ENCODE results near the gene HTR3E. TPM values are rescaled to one million over a fixed set of nuclear protein-coding genes. Genes with fewer than 3 reads are reported as not detected.

HTR3E gene, protein sequence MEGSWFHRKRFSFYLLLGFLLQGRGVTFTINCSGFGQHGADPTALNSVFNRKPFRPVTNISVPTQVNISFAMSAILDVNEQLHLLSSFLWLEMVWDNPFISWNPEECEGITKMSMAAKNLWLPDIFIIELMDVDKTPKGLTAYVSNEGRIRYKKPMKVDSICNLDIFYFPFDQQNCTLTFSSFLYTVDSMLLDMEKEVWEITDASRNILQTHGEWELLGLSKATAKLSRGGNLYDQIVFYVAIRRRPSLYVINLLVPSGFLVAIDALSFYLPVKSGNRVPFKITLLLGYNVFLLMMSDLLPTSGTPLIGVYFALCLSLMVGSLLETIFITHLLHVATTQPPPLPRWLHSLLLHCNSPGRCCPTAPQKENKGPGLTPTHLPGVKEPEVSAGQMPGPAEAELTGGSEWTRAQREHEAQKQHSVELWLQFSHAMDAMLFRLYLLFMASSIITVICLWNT
- not detected for total RNA-seq

GRCh38 chr3:184096811-184097383 is at the start of gene HTR3E:
HTR3E (plus strand) TSS chr3:184097064; CDS start chr3:184097530, 466 bp downstream.
- Histone ChIP-seq H3K36me3 (no peaks in the 10 kb centered on the region), H3K27me3 (no peaks in the 10 kb centered on the region), H3K4me3 (no peak within 1 kb of the TSS), H3K9me3 (peaks cover 0 to 10% of the 10 kb centered on the region in 2 donors), H3K4me1 (no peaks in the 10 kb centered on the region), H3K27ac (no peak within 1 kb of the TSS)
- intact Hi-C loops (cut with DNase I; ENCODE audit: low total_unique reads) = no loop called here
- no peak for DNase-seq
- no peak for TF ChIP-seq POLR2A (IDR thresholded peaks at IDR 0.05)
- TF ChIP-seq CTCF (IDR thresholded peaks at IDR 0.05) = no peak

DNA sequence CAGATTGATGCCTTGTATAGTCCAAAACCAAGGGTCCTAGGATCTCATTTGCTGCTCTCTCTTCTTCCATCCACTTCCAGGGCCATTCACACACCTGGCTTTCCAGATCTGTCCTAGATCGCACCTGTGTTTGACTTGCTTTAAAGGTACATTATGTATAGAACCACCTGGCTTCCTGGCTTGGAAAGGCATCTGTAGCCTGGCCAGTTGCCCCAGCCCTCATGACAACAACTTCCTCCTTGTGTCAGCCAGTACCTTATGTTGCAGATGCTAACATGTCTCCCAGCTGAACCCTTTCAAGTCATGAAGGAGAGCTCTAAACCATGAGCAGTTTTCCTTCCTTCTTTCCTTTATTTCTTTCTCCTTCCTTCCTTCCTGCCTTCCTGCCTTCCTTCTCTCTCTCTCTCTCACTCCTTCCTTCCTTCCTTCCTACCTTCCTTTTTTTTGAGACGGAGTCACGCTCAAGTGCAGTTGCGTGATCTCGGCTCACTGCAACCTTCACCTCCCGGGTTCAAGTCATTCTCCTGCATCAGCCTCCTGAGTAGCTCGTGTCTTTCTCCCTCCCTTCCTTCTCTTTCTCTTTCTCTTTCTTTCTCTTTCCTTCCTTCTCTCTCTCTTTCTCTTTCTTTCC is 46.5 kb upstream of the HTR3E start:
- no peaks in the 10 kb centered on the region for H3K9me3 ChIP-seq
- intact Hi-C loops (cut with DNase I; ENCODE audit: low total_unique reads) = no loop called here
- no peak overlapping the region for H3K27ac ChIP-seq
- H3K27me3 ChIP-seq = no peaks in the 10 kb centered on the region
- DNase-seq = no peak
- H3K4me1 ChIP-seq = no peaks in the 10 kb centered on the region
- no peak overlapping the region for H3K4me3 ChIP-seq
- TF ChIP-seq CTCF (IDR thresholded peaks at IDR 0.05) (no peak), POLR2A (IDR thresholded peaks at IDR 0.05) (no peak)
- H3K36me3 ChIP-seq = no peaks in the 10 kb centered on the region

- intact Hi-C loops (cut with DNase I; ENCODE audit: low total_unique reads) = no loop called here
- Histone ChIP-seq H3K27me3 (no peaks in the 10 kb centered on the region), H3K4me1 (no peaks in the 10 kb centered on the region), H3K9me3 (no peaks in the 10 kb centered on the region), H3K4me3 (no peak within 1 kb of the TSS), H3K27ac (no peak within 1 kb of the TSS), H3K36me3 (no peaks in the 10 kb centered on the region)
- TF ChIP-seq CTCF (IDR thresholded peaks at IDR 0.05) (no peak), POLR2A (IDR thresholded peaks at IDR 0.05) (no peak)
- DNase-seq = no peak
Observed at GRCh38 chr3:184052767-184053166, 44.1 kb upstream of the HTR3E start, which contains the start of gene HTR3C. HTR3C (plus strand) TSS chr3:184053047; CDS start chr3:184053081, 34 bp downstream.

DNA sequence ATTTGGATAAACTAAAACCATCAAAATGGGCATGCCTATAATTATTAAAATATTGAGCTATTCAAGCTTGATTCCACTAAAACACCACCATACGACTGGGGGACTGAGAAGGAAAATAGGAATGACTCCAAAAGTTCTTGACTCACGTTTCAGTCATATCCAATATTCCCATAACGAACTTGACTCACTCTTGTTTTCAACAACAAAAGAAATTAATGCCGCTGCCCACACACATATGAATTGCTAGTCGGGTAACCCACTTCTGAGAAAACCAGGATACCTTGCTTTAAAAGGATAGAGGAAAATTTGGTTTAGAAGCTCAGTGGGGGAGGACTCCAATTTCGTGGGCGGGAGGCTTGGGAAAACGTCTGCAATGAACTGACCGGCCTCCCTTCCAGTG is 38.8 kb upstream of the HTR3E start:
- TF ChIP-seq POLR2A (IDR thresholded peaks at IDR 0.05) (no peak), CTCF (IDR thresholded peaks at IDR 0.05) (no peak)

DNA sequence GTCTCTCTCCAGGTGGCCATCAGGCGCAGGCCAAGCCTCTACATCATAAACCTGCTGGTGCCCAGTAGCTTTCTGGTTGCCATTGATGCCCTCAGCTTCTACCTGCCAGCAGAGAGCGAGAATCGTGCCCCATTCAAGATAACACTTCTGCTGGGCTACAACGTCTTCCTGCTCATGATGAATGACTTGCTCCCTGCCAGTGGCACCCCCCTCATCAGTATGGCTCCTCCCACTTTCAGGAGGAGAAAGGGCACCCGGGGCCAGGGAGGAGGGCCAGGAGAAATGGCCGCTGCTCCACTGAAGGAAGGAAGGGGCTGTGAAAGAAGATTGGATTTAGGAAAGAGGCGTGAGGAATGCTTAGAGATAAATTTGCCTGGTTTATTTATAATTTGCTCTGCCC is 37.4 kb upstream of the HTR3E start:
- no peaks in the 10 kb centered on the region for H3K9me3 ChIP-seq
- TF ChIP-seq CTCF (IDR thresholded peaks at IDR 0.05) (no peak), POLR2A (IDR thresholded peaks at IDR 0.05) (no peak)
- no peaks in the 10 kb centered on the region for H3K4me1 ChIP-seq
- intact Hi-C loops (cut with DNase I; ENCODE audit: low total_unique reads) = no loop called here
- H3K27ac ChIP-seq = no peak overlapping the region
- H3K36me3 ChIP-seq = no peaks in the 10 kb centered on the region
- H3K27me3 ChIP-seq = no peaks in the 10 kb centered on the region
- no peak for DNase-seq
- no peak overlapping the region for H3K4me3 ChIP-seq

More for the DNA sequence above, 38.8 kb upstream of the HTR3E start:
- H3K27me3 ChIP-seq = no peaks in the 10 kb centered on the region
- no peak overlapping the region for H3K27ac ChIP-seq
- H3K36me3 ChIP-seq = no peaks in the 10 kb centered on the region
- no peak overlapping the region for H3K4me3 ChIP-seq
- intact Hi-C loops (cut with DNase I; ENCODE audit: low total_unique reads) = no loop called here
- DNase-seq = no peak
- no peaks in the 10 kb centered on the region for H3K4me1 ChIP-seq
- no peaks in the 10 kb centered on the region for H3K9me3 ChIP-seq
